Right atrium auricular region (tissue), 2 donors: Measurements from ENCODE around the gene SPTBN1. TPM values are rescaled to one million over a fixed set of nuclear protein-coding genes. Genes with fewer than 3 reads are reported as not detected.
A peak's percentile ranks its signal among the peaks of the same experiment; 100 is the strongest.

Experiments used
- DNase-seq: peaks from one replicate; pipeline ENCODE4 v3.0.0-alpha.2; 2019; ENCODE audit warnings: low spot score
- H3K27ac ChIP-seq, 2 donors: fragments of 200-600 bp; sonication (generic); 1 replicate in 1 of 2; 2 replicates in 1 of 2; pipeline ENCODE4 v1.5.1; 2016 to 2019
- H3K27me3 ChIP-seq, 2 donors: fragments of 200-600 bp; sonication (generic); one replicate each; pipeline versions ENCODE4 v1.5.1 to v1.6.0; 2017 to 2019
- H3K36me3 ChIP-seq: fragments of 200-600 bp; sonication (generic); one replicate; pipeline ENCODE4 v1.5.1; 2016
- H3K4me1 ChIP-seq, 2 donors: fragments of 200-600 bp; sonication (generic); one replicate each; pipeline versions ENCODE4 v1.5.1 to v1.6.0; 2017 to 2019
- H3K4me3 ChIP-seq, 2 donors: fragments of 200-600 bp; sonication (generic); 1 replicate in 1 of 2; 2 replicates in 1 of 2; pipeline ENCODE4 v1.5.1; 2017 to 2019; ENCODE audit warnings: mild to moderate bottlenecking in 1 of 2, moderate library complexity in 1 of 2
- H3K9me3 ChIP-seq, 2 donors: fragments of 200-600 bp; sonication (generic); one replicate each; pipeline ENCODE4 v1.5.1; 2019
- total RNA-seq, 2 donors: library from RNA; depleted of rRNA; stranded (reverse); fragments of >200 nt; gene quantifications; one replicate each; pipeline ENCODE4 v1.1.0, GENCODE V29; 2016
- TF ChIP-seq, protein P1 (sequence below), 2 donors: fragments of 200-600 bp; sonication (generic); IDR thresholded peaks; one replicate each; pipeline ENCODE4 v1.5.1; 2019; ENCODE audit warnings: antibody characterized with exemption in 2 of 2

Gene SPTBN1
- total RNA-seq, 2 donors from 2014 or later, result 265 to 382 TPM

DNA sequence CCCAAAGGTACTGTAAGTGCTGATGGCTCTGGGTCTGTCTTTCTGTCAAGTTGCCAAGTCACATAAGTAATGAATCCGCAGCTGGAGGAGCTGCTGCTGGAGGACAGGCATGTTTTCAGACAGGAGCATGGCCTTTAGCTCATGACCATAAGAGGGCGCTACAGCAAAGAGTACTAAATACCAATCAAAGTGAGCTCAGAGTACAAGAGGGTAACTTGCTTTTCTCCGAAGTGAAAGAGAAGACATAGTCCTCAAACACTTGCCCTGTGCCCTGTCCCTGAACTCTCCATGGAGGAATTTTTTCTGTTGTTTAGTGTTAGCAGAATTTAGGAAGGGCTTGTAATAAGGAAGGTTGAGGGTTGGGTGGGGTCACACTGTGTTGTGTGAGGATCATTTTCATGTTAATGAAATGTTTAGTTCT, 209.3 kb downstream of the SPTBN1 start:
- Histone ChIP-seq H3K27ac (peak overlapping the region; percentile 71 to 76), H3K36me3 (peaks cover 79% of the 10 kb centered on the region), H3K9me3 (no peaks in the 10 kb centered on the region), H3K27me3 (no peaks in the 10 kb centered on the region), H3K4me3 (no peak overlapping the region), H3K4me1 (peaks cover 0 to 53% of the 10 kb centered on the region in 2 donors)
- peak; percentile 72 for DNase-seq
- TF ChIP-seq, protein P1, sequence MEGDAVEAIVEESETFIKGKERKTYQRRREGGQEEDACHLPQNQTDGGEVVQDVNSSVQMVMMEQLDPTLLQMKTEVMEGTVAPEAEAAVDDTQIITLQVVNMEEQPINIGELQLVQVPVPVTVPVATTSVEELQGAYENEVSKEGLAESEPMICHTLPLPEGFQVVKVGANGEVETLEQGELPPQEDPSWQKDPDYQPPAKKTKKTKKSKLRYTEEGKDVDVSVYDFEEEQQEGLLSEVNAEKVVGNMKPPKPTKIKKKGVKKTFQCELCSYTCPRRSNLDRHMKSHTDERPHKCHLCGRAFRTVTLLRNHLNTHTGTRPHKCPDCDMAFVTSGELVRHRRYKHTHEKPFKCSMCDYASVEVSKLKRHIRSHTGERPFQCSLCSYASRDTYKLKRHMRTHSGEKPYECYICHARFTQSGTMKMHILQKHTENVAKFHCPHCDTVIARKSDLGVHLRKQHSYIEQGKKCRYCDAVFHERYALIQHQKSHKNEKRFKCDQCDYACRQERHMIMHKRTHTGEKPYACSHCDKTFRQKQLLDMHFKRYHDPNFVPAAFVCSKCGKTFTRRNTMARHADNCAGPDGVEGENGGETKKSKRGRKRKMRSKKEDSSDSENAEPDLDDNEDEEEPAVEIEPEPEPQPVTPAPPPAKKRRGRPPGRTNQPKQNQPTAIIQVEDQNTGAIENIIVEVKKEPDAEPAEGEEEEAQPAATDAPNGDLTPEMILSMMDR (IDR thresholded peaks at IDR 0.05), result peak in 1 of 2 donors; percentile 72

DNA sequence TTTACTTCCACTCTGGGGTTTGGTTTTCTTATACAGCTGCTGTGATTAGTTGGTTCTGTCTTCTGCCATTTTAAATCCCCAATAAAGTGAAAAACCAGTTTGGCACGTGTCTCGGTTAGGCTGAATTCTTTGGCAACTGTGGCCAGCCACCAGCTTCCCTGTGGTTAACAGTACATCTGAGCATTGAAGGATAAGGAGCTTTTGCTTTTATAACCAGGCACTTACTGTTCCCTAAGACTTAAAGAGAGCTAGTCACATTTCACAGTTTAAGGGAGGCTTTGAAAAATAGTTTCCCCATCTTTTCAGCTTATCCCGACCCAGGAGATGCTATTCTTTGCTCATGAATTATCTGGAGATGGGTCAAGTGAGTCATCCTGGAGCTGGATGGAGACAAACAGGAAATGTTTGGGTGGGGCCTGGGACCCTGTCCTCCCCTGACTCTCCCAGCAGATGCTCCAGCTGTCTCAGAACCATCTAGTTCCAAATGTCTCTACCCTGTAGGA, 210.1 kb downstream of the SPTBN1 start:
- peak; percentile 73 for DNase-seq
- H3K9me3 ChIP-seq, result no peaks in the 10 kb centered on the region
- peaks cover 0 to 53% of the 10 kb centered on the region in 2 donors for H3K4me1 ChIP-seq
- TF ChIP-seq, protein P1 (IDR thresholded peaks at IDR 0.05), result no peak
- peaks cover 79% of the 10 kb centered on the region for H3K36me3 ChIP-seq
- no peak overlapping the region for H3K4me3 ChIP-seq
- peak overlapping the region; percentile 71 to 76 for H3K27ac ChIP-seq
- no peaks in the 10 kb centered on the region for H3K27me3 ChIP-seq

DNA sequence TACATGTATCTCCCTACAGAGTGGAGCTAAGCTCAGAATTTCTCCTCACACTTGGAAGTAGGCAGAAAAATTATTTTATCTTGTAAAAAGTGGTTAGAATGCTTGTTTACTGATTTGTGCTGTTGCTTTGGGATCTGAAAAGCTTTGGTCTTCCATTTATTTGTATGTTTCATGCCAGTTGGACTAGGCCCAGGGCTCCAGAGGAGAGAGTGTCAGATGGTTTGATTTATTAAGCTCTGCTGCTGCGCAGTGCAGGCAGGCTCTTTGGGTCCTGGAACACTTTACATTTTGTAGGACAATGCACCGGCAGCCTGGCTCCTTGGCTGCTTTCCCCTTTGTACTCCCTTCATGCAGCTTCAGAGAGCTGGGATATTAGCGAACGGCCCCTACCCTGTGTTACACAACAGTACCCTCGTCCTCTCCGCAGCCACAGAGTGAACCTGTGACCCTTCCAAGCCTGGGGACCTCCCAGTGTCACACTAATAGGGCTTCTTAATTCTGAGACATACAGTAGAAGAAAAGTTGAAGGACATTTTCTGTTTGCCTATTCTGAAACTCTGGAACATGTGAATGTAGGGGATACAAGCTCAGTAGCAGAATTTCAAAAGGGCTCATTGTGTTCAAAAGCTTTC, 210.6 kb downstream of the SPTBN1 start:
- peaks cover 75% of the 10 kb centered on the region for H3K36me3 ChIP-seq
- H3K27ac ChIP-seq, result peak overlapping the region; percentile 71 to 76
- peaks cover 0 to 53% of the 10 kb centered on the region in 2 donors for H3K4me1 ChIP-seq
- TF ChIP-seq, protein P1 (IDR thresholded peaks at IDR 0.05), result no peak
- no peaks in the 10 kb centered on the region for H3K9me3 ChIP-seq
- peak; percentile 70 for DNase-seq
- H3K4me3 ChIP-seq, result no peak overlapping the region
- H3K27me3 ChIP-seq, result no peaks in the 10 kb centered on the region

DNA sequence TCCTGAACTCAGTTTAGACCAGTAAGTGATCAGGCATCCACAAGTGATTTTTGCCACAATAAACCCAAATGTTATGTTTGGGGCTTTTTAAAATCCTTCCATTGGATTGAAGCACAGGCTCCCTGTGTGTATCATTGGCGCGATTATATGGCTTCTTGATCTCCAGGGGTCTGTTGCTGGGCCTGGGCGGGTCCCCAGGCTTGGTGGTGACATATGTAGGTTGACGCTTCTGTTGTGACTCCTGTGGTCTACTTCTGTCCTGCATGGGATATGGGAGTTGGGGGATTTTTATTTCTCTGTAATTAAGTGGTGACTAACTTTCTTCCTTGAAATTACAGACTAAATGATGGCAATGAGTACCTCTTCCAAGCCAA, 211.1 kb downstream of the SPTBN1 start:
- no peak overlapping the region for H3K4me3 ChIP-seq
- H3K36me3 ChIP-seq, result peaks cover 70% of the 10 kb centered on the region
- peak overlapping the region; percentile 71 to 76 for H3K27ac ChIP-seq
- peak; percentile 38 for DNase-seq
- TF ChIP-seq, protein P1 (IDR thresholded peaks at IDR 0.05), result no peak
- H3K9me3 ChIP-seq, result no peaks in the 10 kb centered on the region
- H3K27me3 ChIP-seq, result no peaks in the 10 kb centered on the region
- peaks cover 0 to 53% of the 10 kb centered on the region in 2 donors for H3K4me1 ChIP-seq

DNA sequence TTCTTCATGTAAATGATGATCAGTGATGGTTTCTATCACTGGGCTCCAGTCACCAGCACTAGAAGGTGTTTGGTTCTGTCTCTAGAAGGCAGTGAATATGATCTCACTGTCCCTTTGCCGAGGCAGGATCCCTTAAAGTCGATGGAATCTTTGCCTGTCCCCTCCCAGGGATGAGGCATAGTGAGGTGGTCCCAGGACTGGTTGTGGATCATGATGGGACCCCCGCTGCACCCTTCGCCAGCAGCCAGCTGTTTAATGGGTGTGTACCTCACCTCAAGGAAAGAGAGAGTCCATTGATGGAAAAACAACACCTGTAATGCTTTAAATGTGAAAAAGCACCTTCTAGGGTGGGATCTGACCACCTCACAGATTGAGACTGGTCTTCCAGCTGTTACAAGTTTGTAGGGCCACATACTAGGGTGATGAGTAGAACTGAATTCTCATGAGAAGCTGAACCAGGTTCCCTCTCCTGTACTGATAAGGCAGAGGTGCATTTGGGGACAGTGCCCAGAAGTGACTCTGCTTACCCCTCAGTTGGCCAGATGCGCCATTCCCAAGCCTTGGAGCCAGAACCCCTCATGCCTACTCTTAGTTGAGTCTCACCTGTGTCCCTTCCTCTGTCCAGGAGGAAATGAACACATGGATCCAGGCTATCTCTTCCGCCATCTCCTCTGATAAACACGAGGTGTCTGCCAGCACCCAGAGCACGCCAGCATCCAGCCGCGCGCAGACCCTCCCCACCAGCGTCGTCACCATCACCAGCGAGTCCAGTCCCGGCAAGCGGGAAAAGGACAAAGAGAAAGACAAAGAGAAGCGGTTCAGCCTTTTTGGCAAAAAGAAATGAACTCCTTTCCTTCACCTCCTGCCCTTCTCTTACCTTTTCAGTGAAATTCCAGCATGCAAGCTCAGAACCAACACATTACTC, 211.9 kb downstream of the SPTBN1 start:
- peaks cover 63% of the 10 kb centered on the region for H3K36me3 ChIP-seq
- DNase-seq, result peak; percentile 46
- TF ChIP-seq, protein P1 (IDR thresholded peaks at IDR 0.05), result no peak
- H3K4me3 ChIP-seq, result no peak overlapping the region
- no peaks in the 10 kb centered on the region for H3K9me3 ChIP-seq
- peak overlapping the region; percentile 71 to 76 for H3K27ac ChIP-seq
- H3K27me3 ChIP-seq, result no peaks in the 10 kb centered on the region
- H3K4me1 ChIP-seq, result peaks cover 0 to 61% of the 10 kb centered on the region in 2 donors
